IMR-90 (cell line): ENCODE data around the gene MKRN2OS.

Source experiments
- CEBPB ChIP-seq: IDR thresholded peaks from 2 replicates; pipeline ENCODE4 v1.6.1; 2012; ENCODE audit warnings: low read depth, low read length, improper control_type of control experiment
- ELK1 ChIP-seq: fragments of 150-350 bp; IDR thresholded peaks from 2 replicates; pipeline ENCODE4 v1.6.1; 2016; ENCODE audit warnings: low read depth, mild to moderate bottlenecking, low read length, moderate library complexity, borderline replicate concordance
- MAZ ChIP-seq: IDR thresholded peaks from 2 replicates; pipeline ENCODE4 v1.6.1; 2012; ENCODE audit warnings: low read depth, mild to moderate bottlenecking, low read length, improper control_type of control experiment, moderate library complexity, borderline replicate concordance
- MXI1 ChIP-seq: IDR thresholded peaks from 2 replicates; pipeline ENCODE4 v1.6.1; 2012; ENCODE audit warnings: low read depth, mild to moderate bottlenecking, low read length, moderate library complexity, borderline replicate concordance
- NFE2L2 ChIP-seq: fragments of 150-350 bp; IDR thresholded peaks from 2 replicates; pipeline ENCODE4 v1.6.1; 2016; ENCODE audit warnings: low read depth, mild to moderate bottlenecking, low read length
- POLR2A ChIP-seq: IDR thresholded peaks from 2 replicates; pipeline ENCODE4 v1.6.1; 2012; ENCODE audit warnings: mild to moderate bottlenecking, low read depth, low read length
- RAD21 ChIP-seq: IDR thresholded peaks from 2 replicates; pipeline ENCODE4 v1.6.1; 2012; ENCODE audit warnings: low read length, improper control_type of control experiment
- RFX5 ChIP-seq: IDR thresholded peaks from 2 replicates; pipeline ENCODE4 v1.8.0; 2012; ENCODE audit warnings: low read depth, mild to moderate bottlenecking, low read length, moderate library complexity
- SMC3 ChIP-seq: fragments of 150-350 bp; IDR thresholded peaks from 2 replicates; pipeline ENCODE4 v1.6.1; 2016; ENCODE audit warnings: low read depth, mild to moderate bottlenecking, antibody characterized with exemption, low read length, moderate library complexity
- TF ChIP-seq, protein P1 (sequence below): fragments of 150-350 bp; IDR thresholded peaks from 2 replicates; pipeline ENCODE4 v1.6.1; 2017; ENCODE audit warnings: mild to moderate bottlenecking, antibody characterized with exemption, low read length, low read depth
- TF ChIP-seq, protein P2 (sequence below): conservative IDR thresholded peaks from 2 replicates; pipeline ENCODE4 v1.5.1; 2012; ENCODE audit warnings: mild to moderate bottlenecking, low read depth, low read length, improper control_type of control experiment

GRCh38 chr3:12585970-12586369 is 40.7 kb upstream of the MKRN2OS start:
- TF ChIP-seq ELK1 (no peak), POLR2A (no peak), MXI1 (no peak), NFE2L2 (no peak), RAD21 (no peak), SMC3 (no peak), CEBPB (no peak), RFX5 (no peak), MAZ (no peak)
- TF ChIP-seq, protein P1, sequence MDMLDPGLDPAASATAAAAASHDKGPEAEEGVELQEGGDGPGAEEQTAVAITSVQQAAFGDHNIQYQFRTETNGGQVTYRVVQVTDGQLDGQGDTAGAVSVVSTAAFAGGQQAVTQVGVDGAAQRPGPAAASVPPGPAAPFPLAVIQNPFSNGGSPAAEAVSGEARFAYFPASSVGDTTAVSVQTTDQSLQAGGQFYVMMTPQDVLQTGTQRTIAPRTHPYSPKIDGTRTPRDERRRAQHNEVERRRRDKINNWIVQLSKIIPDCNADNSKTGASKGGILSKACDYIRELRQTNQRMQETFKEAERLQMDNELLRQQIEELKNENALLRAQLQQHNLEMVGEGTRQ = no peak
- TF ChIP-seq, protein P2, sequence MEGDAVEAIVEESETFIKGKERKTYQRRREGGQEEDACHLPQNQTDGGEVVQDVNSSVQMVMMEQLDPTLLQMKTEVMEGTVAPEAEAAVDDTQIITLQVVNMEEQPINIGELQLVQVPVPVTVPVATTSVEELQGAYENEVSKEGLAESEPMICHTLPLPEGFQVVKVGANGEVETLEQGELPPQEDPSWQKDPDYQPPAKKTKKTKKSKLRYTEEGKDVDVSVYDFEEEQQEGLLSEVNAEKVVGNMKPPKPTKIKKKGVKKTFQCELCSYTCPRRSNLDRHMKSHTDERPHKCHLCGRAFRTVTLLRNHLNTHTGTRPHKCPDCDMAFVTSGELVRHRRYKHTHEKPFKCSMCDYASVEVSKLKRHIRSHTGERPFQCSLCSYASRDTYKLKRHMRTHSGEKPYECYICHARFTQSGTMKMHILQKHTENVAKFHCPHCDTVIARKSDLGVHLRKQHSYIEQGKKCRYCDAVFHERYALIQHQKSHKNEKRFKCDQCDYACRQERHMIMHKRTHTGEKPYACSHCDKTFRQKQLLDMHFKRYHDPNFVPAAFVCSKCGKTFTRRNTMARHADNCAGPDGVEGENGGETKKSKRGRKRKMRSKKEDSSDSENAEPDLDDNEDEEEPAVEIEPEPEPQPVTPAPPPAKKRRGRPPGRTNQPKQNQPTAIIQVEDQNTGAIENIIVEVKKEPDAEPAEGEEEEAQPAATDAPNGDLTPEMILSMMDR = no peak
